Cardiac atrium fibroblast (primary cell): ENCODE results near the gene TMEM9B. TPM values are rescaled to one million over a fixed set of nuclear protein-coding genes. Genes with fewer than 3 reads are reported as not detected.

Experiments used
- total RNA-seq: library from RNA; depleted of rRNA; stranded (reverse); fragments of >200 nt; gene quantifications from 2 replicates; pipeline ENCODE4 v1.2.3, GENCODE V29; 2015

TMEM9B gene
- total RNA-seq = 39.2 and 41.2 TPM in 2 replicates

GRCh38 chr11:8964324-8965320 is at the start of gene TMEM9B:
Gene TMEM9B, minus strand, starts transcription at chr11:8964442. Its CDS starts 129 bp downstream, at chr11:8964313.

GRCh38 chr11:9003573-9004182 is 39.4 kb upstream of the TMEM9B start, which contains the start of gene NRIP3:
Gene NRIP3, minus strand, starts transcription at chr11:9004001. Its CDS starts 66 bp downstream, at chr11:9003935.

GRCh38 chr11:8942518-8943066 is 21.6 kb downstream of the TMEM9B start, which contains the start of gene ASCL3:
Gene ASCL3, minus strand, starts transcription at chr11:8943016. Its CDS starts 4,855 bp downstream, at chr11:8938161.

GRCh38 chr11:8932564-8933180 is 31.6 kb downstream of the TMEM9B start, which contains the start of gene C11orf16:
Gene C11orf16, minus strand, starts transcription at chr11:8932947. Its CDS starts 639 bp downstream, at chr11:8932308.

GRCh38 chr11:8911029-8911823 is 53.0 kb downstream of the TMEM9B start, which contains the start of gene AKIP1:
Gene AKIP1, plus strand, starts transcription at chr11:8911189. Its CDS starts 261 bp downstream, at chr11:8911450.

Other genes starting within 250 kb of the TMEM9B start
- 18.4 and 28.2 TPM in 2 replicates for gene AKIP1, start 53.3 kb downstream of the TMEM9B start, total RNA-seq
- gene C11orf16, start 31.5 kb downstream of the TMEM9B start, total RNA-seq = not detected in 2 replicates
- gene ASCL3, start 21.4 kb downstream of the TMEM9B start, total RNA-seq = not detected in 2 replicates
- gene NRIP3, start 39.6 kb upstream of the TMEM9B start, total RNA-seq = 2.6 and 9.7 TPM in 2 replicates
- gene SCUBE2, start 127.2 kb upstream of the TMEM9B start, total RNA-seq = 9.6 and 13.0 TPM in 2 replicates